K562 (cell line): ENCODE data around the gene ELOVL2. TPM values are rescaled to one million over a fixed set of nuclear protein-coding genes. Genes with fewer than 3 reads are reported as not detected.

Experiments
- ATF7 ChIP-seq: fragments of 450-650 bp; IDR thresholded peaks from 2 replicates; pipeline ENCODE4 v1.7.1; 2014; ENCODE audit warnings: mild to moderate bottlenecking, moderate library complexity
- CREB5 ChIP-seq: fragments of 250-450 bp; sonication (Bioruptor Pico); IDR thresholded peaks from 2 replicates; pipeline ENCODE4 v1.5.0; 2020; ENCODE audit warnings: mild to moderate bottlenecking
- HMG20B ChIP-seq: fragments of 250-450 bp; sonication (Bioruptor Pico); IDR thresholded peaks from 2 replicates; pipeline ENCODE4 v1.5.0; 2021; ENCODE audit warnings: mild to moderate bottlenecking
- IFI16 ChIP-seq: fragments of 250-450 bp; sonication (Bioruptor Pico); IDR thresholded peaks from 2 replicates; pipeline ENCODE4 v2.1.2; 2022; ENCODE audit warnings: mild to moderate bottlenecking, inconsistent platforms
- JUN ChIP-seq, 2 experiments: sonication (generic) in 1 of 2; formaldehyde crosslinking in 1 of 2; IDR thresholded peaks; 2 replicates each; pipeline versions ENCODE4 v1.6.1 to v1.8.0; 2012 to 2022; ENCODE audit warnings: borderline replicate concordance in 2 of 2, mild to moderate bottlenecking in 2 of 2, improper control_type of control experiment in 1 of 2, low read depth in 1 of 2, low read length in 1 of 2, missing genetic modification reagents in 1 of 2
- MEF2A ChIP-seq: IDR thresholded peaks from 2 replicates; pipeline ENCODE4 v1.6.1; 2011; ENCODE audit warnings: low read depth, mild to moderate bottlenecking, low read length, moderate library complexity; ENCODE audit not compliant: control insufficient read depth
- NKRF ChIP-seq: fragments of 450-650 bp; IDR thresholded peaks from 2 replicates; pipeline ENCODE4 v1.6.1; 2016; ENCODE audit warnings: borderline replicate concordance
- OTX1 ChIP-seq: fragments of 450-650 bp; formaldehyde crosslinking; IDR thresholded peaks from 2 replicates; pipeline ENCODE4 v1.4.0; 2022; ENCODE audit warnings: mild to moderate bottlenecking
- POLR2AphosphoS2 ChIP-seq: IDR thresholded peaks from 2 replicates; pipeline ENCODE4 v1.6.1; 2012; ENCODE audit warnings: low read length, improper control_type of control experiment
- SMARCE1 ChIP-seq: fragments of 450-650 bp; IDR thresholded peaks from 2 replicates; pipeline ENCODE4 v1.7.1; 2016; ENCODE audit warnings: mild to moderate bottlenecking
- TBL1XR1 ChIP-seq, 2 experiments: IDR thresholded peaks; 2 replicates each; pipeline ENCODE4 v1.6.1; 2012; ENCODE audit warnings: improper control_type of control experiment in 2 of 2, low read length in 2 of 2, mild to moderate bottlenecking in 1 of 2
- TFE3 ChIP-seq: fragments of 450-650 bp; formaldehyde crosslinking; IDR thresholded peaks from 2 replicates; pipeline ENCODE4 v1.4.0; 2020; ENCODE audit warnings: mild to moderate bottlenecking, mixed read lengths
- ZNF280A ChIP-seq: fragments of 450-650 bp; IDR thresholded peaks from 2 replicates; pipeline ENCODE4 v1.6.1; 2018; ENCODE audit warnings: mild to moderate bottlenecking, low read depth; ENCODE audit not compliant: partially characterized antibody
- ZNF644 ChIP-seq: fragments of 200-800 bp; sonication (Bioruptor generic); IDR thresholded peaks from 2 replicates; pipeline ENCODE4 v1.6.1; 2016; ENCODE audit warnings: low read depth, missing genetic modification characterization, missing compliant biosample characterization
- ZNF717 ChIP-seq: fragments of 250-450 bp; sonication (Bioruptor Pico); IDR thresholded peaks from 2 replicates; pipeline ENCODE4 v1.5.0; 2021
- ZNF75A ChIP-seq: fragments of 450-650 bp; formaldehyde crosslinking; IDR thresholded peaks from 2 replicates; pipeline ENCODE4 v1.4.0; 2020; ENCODE audit warnings: mild to moderate bottlenecking
- polyA plus RNA-seq, 8 experiments: library from polyadenylated mRNA; depleted of rRNA in 4 of 8; stranded (reverse) in 5 of 8; unstranded in 3 of 8; fragments of >200 nt; fragmentation: Nextera tagmentation in 2 of 8; fragmentation: Illumina TruSeq in 1 of 8; extraction: Ambion mirVana in 2 of 8; extraction: Trizol in 1 of 8; gene quantifications; 2 replicates each; pipeline versions ENCODE4 v1.2.1 to v1.2.3, GENCODE V29; 2011 to 2014; ENCODE audit warnings: inconsistent platforms in 1 of 8, missing spikeins in 1 of 8
- total RNA-seq, 7 experiments: library from RNA; depleted of rRNA in 6 of 7; stranded (reverse); fragments of >200 nt in 6 of 7; fragmentation: Illumina TruSeq in 2 of 7; extraction: Trizol in 2 of 7; gene quantifications; 2 replicates each; pipeline versions ENCODE4 v1.2.1 to v1.2.3, GENCODE V29; 2011 to 2021; ENCODE audit warnings: low replicate concordance in 1 of 7
- TF ChIP-seq, protein P1 (sequence below): IDR thresholded peaks from 2 replicates; pipeline ENCODE4 v1.6.1; 2011; ENCODE audit warnings: borderline replicate concordance, low read depth, mild to moderate bottlenecking, moderate library complexity, low read length; ENCODE audit not compliant: insufficient read depth, poor library complexity, severe bottlenecking

Gene ELOVL2
- total and polyA plus RNA-seq, 9 of the 15 experiments (the other 6 are each of a cell fraction or from before 2014, with no cell fraction given): 0.05 to 0.96 (median 0.31) TPM

- TF ChIP-seq NKRF (0 out of 2 replicates have a peak, but pooled peaks have one; percentile 1), ZNF280A (no peak), TBL1XR1 (IDR thresholded peaks at IDR 0.05; ENCODE audit: low read length in 2 of 2) (peak in 1 of 2 experiments; percentile 45; a peak in 2 of 4 replicates), MEF2A (no peak), OTX1 (CRISPR knock-in tag) (no peak), CREB5 (CRISPR knock-in tag) (no peak), JUN (IDR thresholded peaks at IDR 0.05; ENCODE audit: borderline replicate concordance, low read depth, low read length) (0 out of 2 replicates have a peak, but pooled peaks have one; percentile 20), JUN (CRISPR knock-in tag; IDR thresholded peaks at IDR 0.05; ENCODE audit: borderline replicate concordance) (no peak), ATF7 (no peak; the same call in 1 of the 2 replicates), ZNF644 (tag) (no peak), IFI16 (CRISPR knock-in tag) (no peak), ZNF75A (CRISPR knock-in tag) (no peak), SMARCE1 (peak; percentile 52; the same call in 1 of the 2 replicates), HMG20B (no peak), ZNF717 (CRISPR knock-in tag) (no peak), POLR2AphosphoS2 (no peak), TFE3 (CRISPR knock-in tag) (no peak)
- TF ChIP-seq, protein P1, sequence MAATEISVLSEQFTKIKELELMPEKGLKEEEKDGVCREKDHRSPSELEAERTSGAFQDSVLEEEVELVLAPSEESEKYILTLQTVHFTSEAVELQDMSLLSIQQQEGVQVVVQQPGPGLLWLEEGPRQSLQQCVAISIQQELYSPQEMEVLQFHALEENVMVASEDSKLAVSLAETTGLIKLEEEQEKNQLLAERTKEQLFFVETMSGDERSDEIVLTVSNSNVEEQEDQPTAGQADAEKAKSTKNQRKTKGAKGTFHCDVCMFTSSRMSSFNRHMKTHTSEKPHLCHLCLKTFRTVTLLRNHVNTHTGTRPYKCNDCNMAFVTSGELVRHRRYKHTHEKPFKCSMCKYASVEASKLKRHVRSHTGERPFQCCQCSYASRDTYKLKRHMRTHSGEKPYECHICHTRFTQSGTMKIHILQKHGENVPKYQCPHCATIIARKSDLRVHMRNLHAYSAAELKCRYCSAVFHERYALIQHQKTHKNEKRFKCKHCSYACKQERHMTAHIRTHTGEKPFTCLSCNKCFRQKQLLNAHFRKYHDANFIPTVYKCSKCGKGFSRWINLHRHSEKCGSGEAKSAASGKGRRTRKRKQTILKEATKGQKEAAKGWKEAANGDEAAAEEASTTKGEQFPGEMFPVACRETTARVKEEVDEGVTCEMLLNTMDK: no peak
These were observed 25.7 kb upstream of the ELOVL2 start (continued) for GRCh38 chr6:11069760-11070159.
